NCI-H2081 treated with DMSO at 0.1 percent for 48 hours (cell line): ENCODE measurements around the gene ATAD1.

Experiments used
- DNase-seq: peaks from one replicate; lab custom pipeline; 2025; lab: John Stamatoyannopoulos, UW

ATAD1 gene

GRCh38 chr10:87715552-87716347 lies 102.3 kb downstream of the ATAD1 start:
- DNase-seq, result no peak

GRCh38 chr10:87713707-87714106 lies 104.3 kb downstream of the ATAD1 start:
- no peak for DNase-seq

- DNase-seq, result no peak
Observed at GRCh38 chr10:87712913-87713616, 105.0 kb downstream of the ATAD1 start.

GRCh38 chr10:87707254-87707653 lies 110.8 kb downstream of the ATAD1 start:
- DNase-seq, result no peak

- no peak for DNase-seq
Observed at GRCh38 chr10:87706731-87707130, 111.3 kb downstream of the ATAD1 start.

- no peak for DNase-seq
Observed at GRCh38 chr10:87705339-87705738, 112.7 kb downstream of the ATAD1 start.

- DNase-seq, result no peak
Observed at GRCh38 chr10:87703771-87704170, 114.3 kb downstream of the ATAD1 start.

- DNase-seq, result no peak
Observed at GRCh38 chr10:87702973-87703294, 115.1 kb downstream of the ATAD1 start.

- DNase-seq, result no peak
Observed at GRCh38 chr10:87702260-87702972, 115.6 kb downstream of the ATAD1 start.
